Measurements from ENCODE around the gene FREM2. TPM values are rescaled to one million over a fixed set of nuclear protein-coding genes. Genes with fewer than 3 reads are reported as not detected.

Gene FREM2
- total RNA-seq, 1 experiment from 2014 or later, result 0.05 TPM

- no peaks in the 10 kb centered on the region for H3K9me3 ChIP-seq (ENCODE audit: control insufficient read depth in 1 of 2, insufficient read depth in 1 of 2, low read depth in 1 of 2, low read length in 2 of 2)
- DNase-seq (ENCODE audit: low read depth, low spot score) (no peak), ATAC-seq (no peak)
- RAD21 ChIA-PET (ENCODE audit: low non-redundant PET in 1 of 2, low total read pairs in 2 of 2, uncharacterized antibody in 2 of 2, unreplicated experiment in 2 of 2), result no interaction called here
- TF ChIP-seq RAD21 (IDR thresholded peaks at IDR 0.05; ENCODE audit: low read depth) (no peak), SP1 (IDR thresholded peaks at IDR 0.05; ENCODE audit: low read depth) (no peak), CBX3 (IDR thresholded peaks at IDR 0.05; ENCODE audit: low read depth) (no peak), ZBTB33 (IDR thresholded peaks at IDR 0.05; ENCODE audit: extremely low read depth, insufficient replicate concordance, low read length) (no peak), ATF3 (IDR thresholded peaks at IDR 0.05) (no peak), YY1 (IDR thresholded peaks at IDR 0.05; ENCODE audit: extremely low read depth, insufficient replicate concordance, low read depth, low read length) (no peak), ZFX (IDR thresholded peaks at IDR 0.05) (no peak), SIN3A (IDR thresholded peaks at IDR 0.05; ENCODE audit: low read depth) (no peak), EZH2phosphoT487 (IDR thresholded peaks at IDR 0.05; ENCODE audit: borderline replicate concordance) (no peak), SRF (IDR thresholded peaks at IDR 0.05; ENCODE audit: low read depth) (no peak), MAX (IDR thresholded peaks at IDR 0.05) (no peak), CEBPB (IDR thresholded peaks at IDR 0.05; ENCODE audit: low read depth) (no peak), FOSL1 (IDR thresholded peaks at IDR 0.05; ENCODE audit: low read depth) (no peak), CTCF (IDR thresholded peaks at IDR 0.05 in 2 of 3, conservative IDR thresholded peaks at IDR 0.05 in 1 of 3; ENCODE audit: borderline replicate concordance in 1 of 3, insufficient read depth in 1 of 3, low read depth in 2 of 3, low read length in 2 of 3) (no peak), TCF7L2 (IDR thresholded peaks at IDR 0.05; ENCODE audit: borderline replicate concordance, extremely low read depth, insufficient read depth, insufficient read length) (no peak), JUND (IDR thresholded peaks at IDR 0.05) (no peak), ELF1 (IDR thresholded peaks at IDR 0.05; ENCODE audit: borderline replicate concordance, low read depth) (no peak)
- H3K9me2 ChIP-seq (ENCODE audit: insufficient read depth), result no peaks in the 10 kb centered on the region
- no peaks in the 10 kb centered on the region for H4K20me1 ChIP-seq (ENCODE audit: insufficient read depth)
- H3K4me1 ChIP-seq (ENCODE audit: control insufficient read depth in 1 of 2, insufficient read depth in 2 of 2, low read length in 2 of 2), result no peaks in the 10 kb centered on the region
- H3K36me3 ChIP-seq (ENCODE audit: control insufficient read depth in 1 of 2, insufficient read depth in 2 of 2, low read length in 2 of 2), result no peaks in the 10 kb centered on the region
- no peak overlapping the region for H3K4me3 ChIP-seq (replicated peaks in 1 of 2; ENCODE audit: low read depth in 1 of 2, low read length in 2 of 2)
- intact Hi-C loops (cut with micrococcal nuclease), result no loop called here
- no peak overlapping the region for H2AFZ ChIP-seq (ENCODE audit: low read depth, low read length, poor library complexity, severe bottlenecking)
- H3K79me2 ChIP-seq (ENCODE audit: insufficient read depth, low read length), result no peaks in the 10 kb centered on the region
- POLR2A ChIA-PET, result no interaction called here
- BruUV-seq (replicated peaks), result no TSS peak
- no peak overlapping the region for H3K4me2 ChIP-seq (ENCODE audit: low read length)
- H3K27ac ChIP-seq (ENCODE audit: low read depth, low read length), result no peak overlapping the region
- CTCF ChIA-PET, result no interaction called here
- no peak overlapping the region for H3K9ac ChIP-seq (ENCODE audit: low read length)
- H3K27me3 ChIP-seq (ENCODE audit: insufficient read depth, low read length), result no peaks in the 10 kb centered on the region
These were observed 22.0 kb upstream of the FREM2 start for GRCh38 chr13:38664906-38665305.

Measured in HCT116 (cell line).